NOMO-1 treated with dmso at 0.1 percent for 144 hours (cell line): ENCODE measurements around the gene TFAP2A.
A peak's percentile ranks its signal among the peaks of the same experiment; 100 is the strongest.

Experiments used
- DNase-seq: peaks from one replicate; lab custom pipeline; 2025; ENCODE audit not compliant: unreplicated experiment; lab: John Stamatoyannopoulos, UW

TFAP2A gene

DNA sequence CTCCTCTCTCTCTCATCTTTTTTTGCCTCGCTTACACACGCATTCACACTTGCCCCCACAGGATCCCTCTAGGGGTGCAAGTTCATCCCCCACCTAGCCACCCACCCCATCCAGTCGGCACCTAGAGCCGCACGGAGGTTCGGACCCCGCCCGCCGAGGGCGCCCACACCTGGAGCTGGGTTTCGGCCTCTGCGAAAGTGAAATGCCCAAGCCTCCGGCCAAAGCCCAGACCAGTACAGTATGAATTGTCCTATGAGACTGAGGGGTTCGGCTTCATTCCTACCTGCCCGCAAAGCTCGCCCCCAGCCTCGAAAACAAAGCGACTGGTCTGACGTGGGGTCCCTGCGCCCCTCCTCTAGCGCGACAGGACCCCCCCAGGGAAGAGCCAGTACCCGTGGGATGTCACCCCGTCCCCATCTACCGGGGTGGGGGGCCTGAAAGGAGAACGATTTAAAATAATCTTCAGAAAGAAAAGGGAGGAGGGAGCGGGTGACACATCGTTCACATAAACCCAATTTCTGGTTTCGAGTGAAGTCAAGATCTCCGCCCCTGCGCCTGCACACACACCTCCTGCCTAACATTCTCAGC, 1.5 kb downstream of the TFAP2A start:
- no peak for DNase-seq

DNA sequence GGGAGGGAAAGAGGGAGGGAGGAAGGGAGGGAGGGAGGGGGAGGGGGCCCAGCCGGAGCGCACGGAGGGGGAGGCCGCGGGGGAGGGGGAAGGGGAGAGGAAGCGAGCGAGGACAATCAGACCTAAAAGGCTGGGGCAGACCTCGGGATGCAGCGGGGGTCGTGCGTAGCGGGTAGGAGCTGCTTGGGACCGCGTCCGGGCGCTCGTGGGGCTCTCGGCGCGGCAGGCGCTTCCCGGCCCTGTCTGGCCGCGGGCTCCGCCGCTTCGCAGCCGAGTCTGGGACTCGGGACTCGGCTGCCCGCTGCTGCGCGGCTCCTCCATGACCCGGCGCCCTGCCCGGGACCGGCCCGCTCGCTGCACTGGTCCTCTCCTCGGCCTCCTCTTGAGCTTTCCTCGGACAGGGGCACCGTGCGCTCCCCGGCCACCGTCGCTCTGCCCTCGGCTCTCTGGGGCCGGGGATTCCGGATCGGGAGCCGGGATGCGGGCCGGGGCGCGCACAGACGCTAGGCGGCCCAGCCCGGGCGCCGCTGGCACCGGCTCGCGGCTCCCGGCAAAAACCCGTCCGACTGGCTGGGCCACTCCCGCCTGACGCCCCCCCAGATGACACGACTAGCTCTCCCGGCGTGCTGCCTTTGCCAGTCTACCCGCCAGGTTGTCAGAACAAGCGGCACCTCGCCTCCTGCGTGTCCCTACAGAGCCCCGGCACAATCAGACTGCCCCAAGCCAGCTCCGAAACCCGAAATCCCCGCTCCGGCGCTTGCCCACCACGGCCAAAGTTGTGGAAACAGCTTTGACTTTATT, 2.2 kb downstream of the TFAP2A start:
- no peak for DNase-seq

GRCh38 chr6:10411971-10412460, 2.9 kb downstream of the TFAP2A start:
- peak; percentile 59 for DNase-seq

GRCh38 chr6:10411131-10411970, 3.5 kb downstream of the TFAP2A start:
- no peak for DNase-seq

GRCh38 chr6:10410207-10411050, 4.4 kb downstream of the TFAP2A start:
- no peak for DNase-seq

DNA sequence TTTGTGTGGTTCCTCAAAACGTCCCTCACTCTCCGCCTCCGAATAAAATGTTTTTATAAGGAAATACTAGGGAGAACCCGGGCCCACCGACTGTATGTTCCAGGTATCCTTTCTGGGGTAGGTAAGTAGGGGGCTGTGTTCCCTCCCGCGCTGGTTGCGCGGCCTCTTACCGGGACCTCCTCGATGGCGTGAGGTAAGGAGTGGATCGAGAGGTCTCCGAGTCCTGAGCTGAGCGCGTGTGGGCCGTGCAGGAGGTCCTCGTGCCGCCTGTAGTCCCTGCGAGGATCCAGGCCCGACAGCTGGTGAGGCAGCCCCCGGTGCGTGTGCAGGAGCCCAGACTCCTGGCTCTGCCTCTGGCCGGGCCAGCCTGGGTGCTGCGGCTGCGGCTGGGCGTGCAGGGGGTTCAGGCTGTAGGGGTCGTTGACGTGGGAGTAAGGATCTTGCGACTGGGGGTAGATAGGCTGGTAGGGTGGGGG, 5.1 kb downstream of the TFAP2A start:
- DNase-seq: no peak

GRCh38 chr6:10409233-10409721, 5.6 kb downstream of the TFAP2A start:
- DNase-seq: no peak

DNA sequence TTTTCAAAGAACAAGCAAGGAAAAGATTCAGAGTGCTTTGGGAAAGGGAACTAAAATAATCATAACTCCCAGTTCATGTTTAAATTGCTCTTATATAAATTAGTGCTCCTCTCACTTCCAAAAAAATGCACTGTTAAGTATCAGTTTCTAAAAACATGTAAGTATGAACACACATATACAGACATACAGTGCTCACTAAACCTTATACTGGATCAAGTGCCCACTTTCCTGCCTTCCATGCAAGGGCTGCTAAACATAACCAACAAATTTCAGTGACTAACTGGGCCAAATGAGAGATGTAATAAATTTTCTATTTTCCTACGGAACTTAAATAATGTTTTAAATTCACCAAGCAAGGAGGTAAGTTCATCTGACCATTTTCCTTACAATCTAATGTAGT, 6.4 kb downstream of the TFAP2A start:
- no peak for DNase-seq

DNA sequence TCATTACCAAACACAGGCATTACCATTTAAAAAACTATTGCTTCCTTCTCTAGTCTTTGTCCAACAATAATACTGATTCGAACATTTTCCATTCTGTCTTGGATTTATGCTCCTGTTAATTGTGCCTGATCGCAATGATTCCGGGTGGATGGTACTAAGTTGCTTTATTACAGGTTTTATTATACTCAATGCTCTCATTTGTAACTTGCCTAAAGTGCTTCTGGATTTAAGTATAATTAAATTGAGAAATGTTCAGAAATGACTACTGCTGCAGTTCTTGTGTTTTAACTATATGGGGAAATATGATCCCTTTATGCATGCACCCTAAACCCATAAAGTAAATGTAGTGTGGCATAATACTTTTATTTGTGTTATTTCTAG, 7.2 kb downstream of the TFAP2A start:
- no peak for DNase-seq

DNA sequence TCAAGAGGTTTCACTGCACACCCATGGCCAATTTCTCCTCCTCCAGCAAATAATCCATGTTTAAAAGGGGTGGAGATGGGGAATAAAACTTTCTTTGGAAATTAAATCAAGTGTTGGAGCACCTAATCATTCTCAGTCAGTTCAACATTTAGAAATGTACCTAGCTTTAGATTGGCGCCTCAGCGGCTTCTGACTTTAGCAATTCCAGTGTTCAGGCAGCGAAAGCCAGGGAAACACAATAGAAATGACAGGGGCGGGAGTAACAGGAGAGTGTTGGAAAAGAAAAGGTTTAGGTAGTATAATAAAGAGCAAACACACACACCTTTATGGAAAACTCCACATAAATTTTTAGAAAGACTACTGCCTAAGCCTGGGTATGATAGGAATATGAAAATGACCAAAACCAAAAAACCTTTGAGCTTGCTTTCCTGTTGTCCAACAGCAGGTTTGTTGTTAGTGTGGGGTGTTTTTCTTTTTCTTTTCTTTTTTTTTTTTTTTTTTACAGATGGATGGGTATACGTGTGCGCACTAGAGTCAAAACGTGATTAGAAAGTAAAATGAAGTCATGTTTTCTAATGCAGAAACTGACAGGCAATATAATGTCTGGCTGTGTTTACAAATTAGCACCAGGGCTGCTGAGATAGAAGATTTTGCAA, 7.7 kb downstream of the TFAP2A start:
- DNase-seq: no peak

- no peak for DNase-seq
These were observed 8.3 kb downstream of the TFAP2A start for GRCh38 chr6:10406556-10406955.

DNA sequence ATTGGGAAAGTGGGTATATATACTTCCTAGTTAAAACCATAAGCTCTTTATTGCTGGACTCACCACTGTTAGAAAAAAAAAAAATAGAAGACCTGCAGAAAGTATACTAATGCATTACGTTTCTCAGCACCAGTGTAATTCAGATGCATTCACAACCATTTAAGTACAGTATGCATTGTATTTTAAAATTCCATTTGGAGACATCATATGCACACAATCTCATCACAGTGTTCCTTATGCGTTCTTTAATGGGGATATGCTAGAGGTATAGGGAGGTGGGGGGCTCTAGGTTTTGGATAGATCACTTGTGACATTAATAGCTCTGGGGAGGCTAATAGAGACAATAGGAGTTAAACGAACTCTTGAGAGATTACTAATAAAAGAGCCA, 9.4 kb downstream of the TFAP2A start:
- no peak for DNase-seq

DNA sequence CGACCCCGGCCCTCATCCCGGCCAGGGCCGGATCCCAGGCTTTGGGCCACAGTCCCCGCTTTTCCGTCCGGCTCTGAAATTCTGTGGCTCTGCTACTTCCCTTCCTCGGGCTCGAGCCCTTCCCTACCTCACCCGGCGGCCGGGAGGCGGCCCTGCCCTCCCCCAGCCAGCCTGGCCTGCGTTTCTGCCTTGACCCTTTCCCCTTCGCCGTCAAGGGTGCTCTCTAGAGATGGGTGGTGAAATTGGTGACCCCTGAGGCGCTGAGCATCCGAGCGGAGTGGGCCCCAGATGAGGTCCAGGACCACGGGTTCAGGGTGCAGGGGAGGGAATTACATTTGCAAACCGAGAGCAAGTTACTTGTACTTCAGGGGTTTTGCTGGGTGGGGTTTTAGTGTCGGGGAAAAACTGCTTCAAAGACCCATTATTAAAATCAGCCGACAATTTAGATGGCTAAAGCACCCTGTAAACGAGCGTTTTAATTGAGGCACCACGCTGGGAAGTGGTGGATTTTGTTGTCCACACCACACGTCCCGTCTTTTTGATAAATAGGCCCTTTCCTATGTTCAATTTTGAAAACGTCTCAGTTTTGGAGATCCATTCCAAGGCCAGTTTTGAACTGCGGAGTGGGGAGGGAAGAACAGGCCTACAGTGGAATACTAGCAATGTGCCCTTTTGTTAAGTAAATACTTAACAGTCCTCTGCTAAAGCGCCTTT, 9.9 kb downstream of the TFAP2A start:
- no peak for DNase-seq

GRCh38 chr6:10404107-10404798, 10.6 kb downstream of the TFAP2A start:
- peak; percentile 98 for DNase-seq

DNA sequence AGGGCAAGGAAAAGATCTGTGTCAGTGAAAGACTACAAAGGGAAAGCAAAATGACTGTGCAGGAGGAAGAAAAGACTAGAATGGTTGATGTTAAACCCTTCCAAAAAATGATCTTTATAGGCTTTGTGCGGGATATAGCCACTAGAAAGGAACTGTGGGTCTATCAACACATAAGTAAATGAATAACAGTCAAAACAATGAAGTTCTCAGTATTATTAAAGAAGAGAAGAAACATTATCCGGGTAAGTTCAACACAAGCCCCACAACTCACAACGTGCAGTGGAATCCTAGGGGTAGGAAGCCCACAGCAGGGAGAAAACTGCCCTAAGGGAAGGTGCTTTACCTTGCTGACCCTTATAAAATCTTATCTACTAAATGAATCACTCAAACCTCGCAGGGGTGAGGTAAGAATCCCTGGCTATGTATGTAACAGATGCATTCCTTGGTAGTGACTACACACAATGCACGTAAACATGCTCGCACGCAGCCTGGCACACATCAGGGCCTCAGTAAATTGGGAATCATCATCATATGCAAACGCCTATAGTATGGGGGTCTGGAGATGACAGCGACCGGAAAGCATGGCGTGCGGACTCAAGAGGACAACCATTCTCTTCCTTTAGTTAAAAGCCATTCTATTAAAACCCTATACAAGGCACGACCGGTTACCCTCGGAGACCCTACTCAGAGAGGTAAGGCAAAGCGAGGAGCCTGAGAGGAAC, 11.3 kb downstream of the TFAP2A start:
- DNase-seq: no peak

- DNase-seq: peak; percentile 31
These were observed 12.1 kb downstream of the TFAP2A start for GRCh38 chr6:10402648-10403311.

DNA sequence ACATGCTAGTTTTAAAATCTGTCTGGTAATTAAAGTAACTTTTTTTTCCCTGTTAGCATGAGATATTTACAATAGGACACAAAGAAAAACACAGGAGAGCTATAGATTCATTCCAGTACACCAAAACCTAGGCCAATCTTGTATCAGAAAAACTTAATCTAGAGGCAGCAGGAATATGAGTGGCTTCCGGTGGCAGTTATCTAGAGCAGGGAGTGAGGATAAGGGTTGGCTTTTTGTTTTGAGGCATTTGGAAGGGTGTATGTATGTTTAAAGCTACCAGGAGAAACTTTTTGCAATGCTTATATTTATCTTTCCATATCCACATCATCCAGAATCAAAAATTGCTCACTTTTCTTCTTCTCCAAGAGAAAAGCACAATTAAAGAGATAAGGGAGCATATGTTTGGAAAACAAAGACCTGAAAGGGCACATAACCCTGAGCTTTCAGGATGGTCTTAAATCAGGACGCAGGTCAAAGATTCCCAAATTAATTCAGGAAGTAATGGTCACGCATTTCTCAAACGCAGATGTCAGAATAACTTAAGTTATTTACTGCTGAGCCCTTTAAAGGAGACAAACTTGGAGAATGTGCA, 13.1 kb downstream of the TFAP2A start:
- no peak for DNase-seq
